T-helper 9 cell (primary cell): ENCODE data around the gene OR14I1.

Experiments
- DNase-seq: peaks from one replicate; pipeline ENCODE4 v3.0.0-alpha.2; 2020
- total RNA-seq, 2 donors: gene quantifications; one replicate each; lab custom pipeline; 2026; lab: John Stamatoyannopoulos, UW

OR14I1 gene
- 0 reads per million in 2 donors for total RNA-seq

GRCh38 chr1:248702714-248703113 lies at the start of gene OR14I1:
Gene OR14I1, minus strand, starts transcription at chr1:248702766.
- DNase-seq = no peak

GRCh38 chr1:248751635-248752034 lies 49.1 kb upstream of the OR14I1 start:
- no peak for DNase-seq

GRCh38 chr1:248751142-248751541 lies 48.6 kb upstream of the OR14I1 start:
- DNase-seq = no peak

GRCh38 chr1:248750496-248750895 lies 47.9 kb upstream of the OR14I1 start:
- DNase-seq = no peak

- no peak for DNase-seq
Observed at GRCh38 chr1:248748211-248748610, 45.6 kb upstream of the OR14I1 start.

GRCh38 chr1:248740876-248741275 lies 38.3 kb upstream of the OR14I1 start:
- DNase-seq = no peak

- no peak for DNase-seq
Observed at GRCh38 chr1:248739572-248740205, 37.1 kb upstream of the OR14I1 start.

- DNase-seq = no peak
Observed at GRCh38 chr1:248737457-248737856, 34.9 kb upstream of the OR14I1 start.

- no peak for DNase-seq
Observed at GRCh38 chr1:248736977-248737376, 34.4 kb upstream of the OR14I1 start.

- no peak for DNase-seq
Observed at GRCh38 chr1:248733566-248733965, 31.0 kb upstream of the OR14I1 start.

- DNase-seq = no peak
Observed at GRCh38 chr1:248730507-248731335, 28.2 kb upstream of the OR14I1 start.

GRCh38 chr1:248714248-248714647 lies 11.7 kb upstream of the OR14I1 start:
- DNase-seq = no peak

GRCh38 chr1:248710305-248710900 lies 7.8 kb upstream of the OR14I1 start:
- no peak for DNase-seq

GRCh38 chr1:248704606-248705005 lies 2.0 kb upstream of the OR14I1 start:
- no peak for DNase-seq

GRCh38 chr1:248703674-248704073 lies 1.1 kb upstream of the OR14I1 start:
- no peak for DNase-seq

GRCh38 chr1:248699099-248699498 lies 3.5 kb downstream of the OR14I1 start:
- DNase-seq = no peak

GRCh38 chr1:248697907-248698306 lies 4.7 kb downstream of the OR14I1 start:
- DNase-seq = no peak

GRCh38 chr1:248696774-248697173 lies 5.8 kb downstream of the OR14I1 start:
- DNase-seq = no peak

- DNase-seq = no peak
Observed at GRCh38 chr1:248696261-248696660, 6.3 kb downstream of the OR14I1 start.

GRCh38 chr1:248695451-248696132 lies 7.0 kb downstream of the OR14I1 start:
- DNase-seq = no peak

- no peak for DNase-seq
Observed at GRCh38 chr1:248691567-248692155, 10.9 kb downstream of the OR14I1 start.

GRCh38 chr1:248688527-248689298 lies 13.9 kb downstream of the OR14I1 start:
- no peak for DNase-seq
